ENCODE results near the gene TNFRSF14.

Gene TNFRSF14

DNA sequence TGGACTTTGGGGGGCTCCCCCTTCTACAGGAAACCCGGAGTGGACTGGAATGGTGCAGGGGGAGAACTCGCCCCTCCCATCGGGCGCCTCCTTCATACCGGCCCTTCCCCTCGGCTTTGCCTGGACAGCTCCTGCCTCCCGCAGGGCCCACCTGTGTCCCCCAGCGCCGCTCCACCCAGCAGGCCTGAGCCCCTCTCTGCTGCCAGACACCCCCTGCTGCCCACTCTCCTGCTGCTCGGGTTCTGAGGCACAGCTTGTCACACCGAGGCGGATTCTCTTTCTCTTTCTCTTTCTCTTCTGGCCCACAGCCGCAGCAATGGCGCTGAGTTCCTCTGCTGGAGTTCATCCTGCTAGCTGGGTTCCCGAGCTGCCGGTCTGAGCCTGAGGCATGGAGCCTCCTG is at the start of gene TNFRSF14:
TSS of gene TNFRSF14 (plus strand) at position 95 of the 401 bp plus-strand sequence. CDS start at position 389, 294 bp downstream.
- peak; percentile 49 for DNase-seq (ENCODE audit: low spot score)

DNA sequence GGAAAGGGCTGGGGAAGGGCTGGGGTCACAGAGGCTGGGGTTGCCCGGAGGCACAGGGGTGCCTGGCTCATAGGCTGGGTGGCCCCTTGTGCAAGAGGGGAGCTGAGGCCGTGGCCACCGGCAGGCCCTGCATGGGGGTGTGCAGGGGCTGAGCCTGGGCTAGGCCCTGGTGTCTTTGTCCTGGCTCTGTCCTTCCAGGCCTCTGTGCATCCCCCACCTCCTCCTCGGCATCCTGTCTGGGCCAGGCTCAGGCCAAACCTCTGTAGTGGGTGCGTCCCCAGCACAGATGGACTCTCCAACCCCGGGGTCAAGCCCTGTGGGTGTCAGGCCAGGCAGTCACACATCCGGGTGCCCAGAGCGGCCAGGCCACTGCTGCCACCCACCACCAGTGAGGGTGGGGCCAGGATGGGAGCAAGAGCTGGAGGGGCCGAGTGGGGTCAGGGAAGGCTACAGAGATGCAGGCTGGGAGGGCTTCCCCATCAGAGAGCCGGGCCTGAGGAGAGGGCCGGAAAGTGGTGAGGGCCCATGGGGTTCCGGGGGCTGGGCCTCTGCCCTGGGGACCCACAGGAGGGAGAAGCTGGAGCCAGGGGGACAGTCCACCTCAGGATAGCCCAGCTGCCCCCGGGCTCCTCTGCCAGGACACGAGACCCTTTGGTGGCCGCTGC is 49.1 kb upstream of the TNFRSF14 start:
- DNase-seq (ENCODE audit: low spot score), result no peak

DNA sequence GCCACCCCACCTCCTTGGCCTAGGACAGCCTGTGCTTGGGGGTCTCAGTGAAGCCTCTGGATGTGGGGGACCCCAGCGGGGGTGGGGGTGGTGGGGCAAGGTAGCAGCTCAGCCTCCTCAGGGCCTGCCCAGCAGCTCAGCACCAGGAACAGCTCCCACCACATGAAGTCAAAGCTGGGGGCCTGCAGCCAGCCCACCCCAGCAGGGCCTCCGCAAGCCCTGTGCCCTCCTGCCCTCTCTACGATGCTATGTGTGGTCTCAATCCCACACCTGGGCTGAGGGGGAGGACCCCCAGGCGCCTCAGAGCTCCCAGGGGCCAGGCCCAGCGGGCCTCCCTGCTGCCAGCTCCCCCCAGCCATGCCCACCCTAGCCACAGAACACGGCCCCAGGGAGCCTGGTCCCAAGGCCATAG is 48.4 kb upstream of the TNFRSF14 start:
- no peak for DNase-seq (ENCODE audit: low spot score)

DNA sequence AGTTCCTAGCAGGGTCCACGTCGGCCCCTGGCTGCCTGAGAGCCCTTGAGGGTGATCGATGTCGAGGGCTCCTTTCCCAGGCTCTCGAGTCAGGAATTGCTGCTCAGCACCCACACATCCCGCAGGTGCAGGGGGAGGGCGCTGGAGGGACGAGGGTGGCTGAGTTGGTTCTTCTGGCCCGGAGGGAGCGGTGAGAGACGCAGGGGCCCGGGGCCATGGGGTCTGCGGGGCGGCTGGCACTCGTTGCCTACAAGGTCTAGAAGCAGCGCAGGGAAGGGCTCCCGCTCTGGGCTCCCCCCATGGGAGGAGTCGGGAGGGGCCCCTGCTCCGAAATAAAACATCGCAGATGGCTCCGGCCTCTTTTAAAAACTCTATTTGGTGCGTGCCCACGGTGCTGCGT is 48.0 kb upstream of the TNFRSF14 start:
- DNase-seq (ENCODE audit: low spot score), result no peak

DNA sequence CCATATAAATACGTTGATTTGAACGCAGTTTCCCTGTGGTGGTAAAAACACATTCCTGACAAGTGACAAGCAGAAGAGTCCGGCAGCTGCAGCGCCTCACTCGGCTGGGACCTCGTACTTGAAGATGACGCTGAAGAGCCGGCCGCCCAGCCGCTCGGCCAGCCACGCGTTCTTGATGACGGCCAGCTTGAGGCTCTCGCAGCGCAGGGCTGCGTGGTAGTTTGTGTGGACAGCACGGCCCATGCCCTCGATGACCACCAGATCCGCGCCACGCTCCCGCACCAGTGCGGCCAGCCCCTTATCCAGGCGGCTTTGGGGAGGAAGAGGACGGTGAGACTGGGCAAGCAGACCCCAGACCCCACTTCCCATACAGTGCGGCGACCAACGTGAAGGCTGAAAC is 47.4 kb upstream of the TNFRSF14 start:
- no peak for DNase-seq (ENCODE audit: low spot score)

DNA sequence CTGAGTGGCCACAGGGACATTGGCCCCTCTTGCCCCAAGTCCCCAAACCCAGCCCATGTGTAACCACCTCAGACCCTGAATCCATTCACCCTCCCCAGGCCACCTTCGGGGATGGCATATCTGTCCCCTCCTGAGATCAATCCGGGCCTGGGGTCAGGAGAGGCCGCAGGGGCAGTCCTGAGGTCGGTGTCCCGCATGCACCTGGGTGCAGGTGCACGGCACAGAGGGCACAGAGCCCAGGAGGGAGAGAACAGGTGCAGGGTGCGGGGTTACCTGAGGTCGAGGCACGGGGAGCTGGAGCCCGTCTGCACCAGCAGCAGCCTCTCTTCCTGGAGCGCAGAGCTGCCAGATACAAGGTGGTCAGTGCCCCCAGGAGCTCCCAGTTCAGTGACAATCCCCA is 46.6 kb upstream of the TNFRSF14 start:
- no peak for DNase-seq (ENCODE audit: low spot score)

DNA sequence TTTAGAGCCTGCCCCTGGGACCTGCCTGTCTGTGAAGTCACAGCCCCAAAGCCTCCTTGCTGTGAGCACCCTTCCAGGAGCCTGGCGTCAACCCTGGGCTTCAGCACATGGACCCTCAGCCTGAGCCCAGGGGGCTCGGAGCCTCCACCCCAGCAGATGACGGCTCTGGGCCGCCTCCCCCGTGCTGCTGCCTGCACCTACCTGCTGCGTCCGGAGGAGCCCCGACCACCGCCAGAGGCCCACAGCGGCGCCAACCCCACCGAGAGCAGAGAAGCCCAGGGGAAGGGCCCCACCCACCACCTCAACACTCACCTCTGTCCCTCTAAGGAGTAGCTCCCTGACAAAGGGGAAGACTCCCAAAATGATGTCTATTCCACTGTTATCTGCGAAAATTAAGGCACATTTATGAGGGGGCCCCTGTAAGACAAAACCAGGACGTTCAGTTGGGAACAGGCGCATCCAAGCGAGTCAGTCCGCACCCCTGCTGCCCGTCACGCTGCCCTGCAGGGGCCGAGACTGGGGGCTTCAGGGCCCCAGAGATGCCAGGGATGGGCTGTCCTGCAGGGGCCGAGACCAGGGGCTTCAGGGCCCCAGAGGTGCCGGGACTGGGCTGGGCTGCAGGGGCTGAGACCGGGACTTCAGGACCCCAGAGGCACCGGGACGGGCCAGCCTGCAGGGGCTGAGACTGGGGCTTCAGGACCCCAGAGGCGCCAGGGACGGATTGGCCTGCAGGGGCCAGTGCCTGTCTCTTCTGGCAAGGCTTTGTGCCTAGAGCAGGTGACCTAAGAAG is 45.6 kb upstream of the TNFRSF14 start:
- DNase-seq (ENCODE audit: low spot score), result no peak

DNA sequence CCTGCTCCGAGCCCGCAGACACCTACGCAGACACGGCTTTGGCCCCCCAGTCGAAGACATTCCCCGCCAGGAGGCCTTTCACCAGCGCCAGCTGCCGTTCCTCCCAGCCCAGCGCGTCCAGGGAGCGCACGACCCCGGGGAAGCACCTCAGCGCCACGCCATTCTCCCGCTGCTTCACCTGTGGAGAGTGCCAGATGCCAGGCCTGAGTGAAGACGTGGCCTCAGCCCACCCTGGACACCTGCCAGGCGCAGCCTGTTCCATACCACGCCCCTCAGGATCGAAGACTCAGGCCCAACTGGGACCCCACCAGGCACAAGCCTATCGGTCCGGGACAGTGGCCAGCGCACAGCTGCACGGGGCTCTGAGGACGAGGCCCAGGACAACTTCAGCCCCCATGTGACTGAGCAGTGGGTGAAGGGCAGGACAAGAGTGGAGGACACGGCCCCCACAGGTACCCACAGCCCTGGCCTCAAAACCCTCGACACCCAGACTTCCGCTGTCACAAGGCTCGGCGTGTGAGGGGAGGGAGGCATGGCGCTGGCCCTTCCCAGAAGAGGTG is 43.2 kb upstream of the TNFRSF14 start:
- DNase-seq (ENCODE audit: low spot score), result no peak

DNA sequence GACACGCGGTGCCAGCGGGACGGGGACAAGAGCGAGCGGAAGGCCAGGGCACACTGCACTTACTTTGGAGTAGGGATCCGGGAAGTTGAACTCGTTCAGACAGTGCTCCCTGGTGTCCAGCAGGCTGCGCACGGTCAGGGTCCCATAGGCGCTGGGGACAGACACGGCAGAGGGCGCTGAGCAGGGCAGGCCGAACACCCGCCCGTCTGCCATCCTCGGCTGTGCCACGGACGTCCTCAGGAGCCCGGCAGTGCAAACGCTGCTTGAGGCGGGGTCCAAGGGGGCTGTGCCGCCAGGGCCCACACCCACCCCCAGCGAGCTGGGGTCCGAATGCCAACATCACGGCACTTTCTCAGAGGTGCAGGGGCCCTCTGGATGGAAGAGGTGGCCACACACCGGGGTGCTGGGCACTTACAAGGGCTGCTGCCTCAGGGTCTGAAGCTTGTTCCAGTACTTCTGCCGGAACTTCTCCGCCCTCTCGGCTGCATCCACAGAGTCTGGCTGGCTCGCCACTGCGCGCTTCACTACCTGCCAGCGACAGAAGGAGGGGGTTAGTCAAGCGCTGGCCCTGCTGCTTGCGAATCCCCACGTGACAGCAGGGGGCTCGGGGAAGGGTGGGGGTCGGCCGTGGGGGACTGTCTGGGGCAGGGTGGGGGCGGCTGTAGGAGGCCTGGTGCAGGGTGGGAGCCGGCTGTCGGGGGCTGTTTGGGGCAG is 42.1 kb upstream of the TNFRSF14 start:
- no peak for DNase-seq (ENCODE audit: low spot score)

DNA sequence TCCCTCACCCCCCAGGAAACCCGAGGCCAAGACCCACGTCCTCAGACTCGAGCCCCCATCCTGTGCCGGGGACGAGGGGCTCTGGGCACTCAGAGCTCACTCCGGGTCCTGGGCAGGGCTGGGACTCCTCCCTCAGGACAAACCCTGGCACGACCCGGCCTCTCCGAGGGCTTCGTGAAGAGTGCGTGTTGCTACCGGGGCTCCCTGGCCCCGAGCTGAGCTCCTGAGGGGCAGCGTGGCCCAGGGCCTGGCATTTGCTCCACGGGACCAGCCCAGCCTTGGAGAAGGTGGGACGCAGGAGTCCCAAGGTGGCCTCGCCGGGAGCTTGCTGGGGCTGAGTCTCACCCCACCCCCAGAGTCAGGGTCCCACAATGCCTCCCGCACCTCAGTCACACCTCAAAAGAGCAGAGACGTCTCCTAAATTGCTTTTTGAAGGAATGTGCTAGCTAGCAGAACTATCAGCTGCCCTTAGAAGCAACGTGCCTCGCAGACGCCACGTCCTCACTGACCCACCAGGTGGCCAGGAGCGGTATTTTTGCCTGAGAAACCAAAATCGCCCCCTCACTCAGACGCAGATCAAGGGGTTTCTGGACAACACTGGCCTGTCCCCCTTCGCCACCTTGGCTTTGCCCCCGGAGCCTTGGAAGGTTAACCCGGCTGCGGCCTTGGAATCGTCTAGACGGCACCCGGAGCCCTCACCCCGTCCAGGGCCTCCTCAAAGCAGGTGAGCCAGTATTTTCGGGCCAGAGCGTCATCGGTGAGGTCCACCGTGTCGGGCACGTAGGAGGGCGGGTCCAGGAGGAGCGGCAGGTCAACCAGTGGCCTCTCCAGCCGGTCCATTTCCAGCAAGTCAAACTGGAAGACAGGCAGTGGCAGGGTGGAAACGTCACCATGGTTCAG is 41.1 kb upstream of the TNFRSF14 start:
- no peak for DNase-seq (ENCODE audit: low spot score)

DNA sequence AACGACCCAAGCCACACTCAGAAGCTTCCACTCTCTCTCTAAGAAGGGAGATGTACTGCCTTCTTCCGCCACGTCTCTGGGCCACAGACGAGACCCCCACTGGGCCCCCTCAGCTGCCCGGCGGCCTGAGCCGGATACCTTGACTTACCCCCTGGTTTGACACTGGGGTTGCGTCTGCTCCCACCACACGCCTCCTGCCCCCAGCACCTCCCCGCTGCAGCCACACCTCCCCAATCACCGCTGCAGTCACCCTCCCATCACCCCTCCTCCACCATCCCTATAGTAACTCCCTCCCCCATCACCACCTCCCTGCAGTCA is 40.4 kb upstream of the TNFRSF14 start:
- DNase-seq (ENCODE audit: low spot score), result no peak

DNA sequence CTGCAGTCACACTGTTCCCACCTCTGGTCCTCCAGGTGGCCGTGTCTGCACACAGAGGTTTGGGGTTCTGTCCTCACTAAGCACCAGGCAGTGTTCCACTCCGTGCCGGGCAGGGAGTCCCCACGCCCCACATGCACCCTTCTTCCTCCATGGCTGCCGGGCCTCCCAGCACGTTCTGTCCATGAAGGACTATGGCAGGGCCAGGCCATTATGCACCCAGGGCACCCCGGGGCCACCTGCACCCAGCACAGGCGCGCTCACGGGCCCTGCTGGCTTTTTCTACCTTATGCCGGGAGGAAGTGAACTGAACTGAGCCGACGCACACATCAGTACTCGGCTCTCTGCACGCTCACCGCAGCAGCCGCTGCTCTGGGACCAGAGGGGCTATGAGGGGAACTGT is 40.0 kb upstream of the TNFRSF14 start:
- no peak for DNase-seq (ENCODE audit: low spot score)

DNA sequence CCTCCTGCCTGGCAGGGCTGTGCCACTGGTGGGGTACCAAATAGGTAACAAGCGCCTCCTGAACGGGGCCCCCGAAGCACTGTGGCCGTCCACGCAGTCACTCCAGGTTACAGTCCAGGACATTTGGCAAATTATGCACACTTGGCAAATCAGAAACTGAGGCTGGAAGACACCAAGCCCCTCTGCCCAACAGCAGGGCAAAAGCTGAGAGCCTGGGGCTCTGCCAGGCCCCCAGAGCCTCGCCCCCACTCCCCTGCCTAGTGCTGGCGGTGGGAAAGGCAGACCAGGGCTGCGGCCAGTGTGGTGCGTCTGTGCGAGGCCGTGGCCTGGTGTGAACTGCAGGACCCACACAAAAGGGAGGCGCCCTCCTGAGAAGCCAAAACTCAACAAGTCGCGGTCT is 39.2 kb upstream of the TNFRSF14 start:
- DNase-seq (ENCODE audit: low spot score), result no peak

DNA sequence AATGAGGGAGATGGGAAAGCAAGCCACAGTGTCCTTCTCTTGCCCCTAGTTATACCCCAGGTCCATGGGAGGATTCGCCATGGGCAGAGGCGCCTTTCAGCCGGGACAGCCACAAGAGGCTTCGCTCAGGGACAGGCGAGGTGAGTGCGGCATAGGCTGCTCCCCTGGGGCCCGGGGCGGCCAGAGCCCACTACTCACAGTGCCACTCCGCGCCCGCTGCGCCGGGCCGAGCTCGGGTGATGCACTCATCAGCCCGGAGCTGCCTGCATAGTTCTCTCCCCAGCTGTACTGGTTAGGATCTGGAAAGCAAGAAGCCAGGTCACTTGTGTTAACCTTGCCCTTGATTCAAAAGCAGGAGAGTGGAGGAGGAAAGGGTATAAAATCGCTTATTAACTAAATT is 38.2 kb upstream of the TNFRSF14 start:
- no peak for DNase-seq (ENCODE audit: low spot score)

DNA sequence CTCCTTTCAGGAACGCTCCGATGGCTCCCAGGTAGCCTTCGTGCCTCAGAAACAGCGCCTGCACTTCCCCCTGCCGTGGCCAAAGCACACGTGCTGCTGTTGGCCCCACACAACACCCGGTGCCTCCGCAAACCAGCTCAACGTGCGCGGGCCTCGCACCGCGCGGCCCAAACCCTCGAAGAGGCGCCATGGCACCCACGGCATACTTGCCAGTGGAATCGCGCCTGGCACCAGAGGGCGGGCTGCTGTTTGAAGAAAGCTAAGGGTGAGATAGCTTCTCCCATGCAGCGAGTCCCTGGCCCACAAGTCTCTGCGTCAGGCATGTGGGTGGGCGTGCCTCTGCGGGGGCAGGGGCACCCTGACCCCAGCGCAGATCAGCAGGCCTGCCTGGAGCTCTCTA is 37.6 kb upstream of the TNFRSF14 start:
- no peak for DNase-seq (ENCODE audit: low spot score)

DNA sequence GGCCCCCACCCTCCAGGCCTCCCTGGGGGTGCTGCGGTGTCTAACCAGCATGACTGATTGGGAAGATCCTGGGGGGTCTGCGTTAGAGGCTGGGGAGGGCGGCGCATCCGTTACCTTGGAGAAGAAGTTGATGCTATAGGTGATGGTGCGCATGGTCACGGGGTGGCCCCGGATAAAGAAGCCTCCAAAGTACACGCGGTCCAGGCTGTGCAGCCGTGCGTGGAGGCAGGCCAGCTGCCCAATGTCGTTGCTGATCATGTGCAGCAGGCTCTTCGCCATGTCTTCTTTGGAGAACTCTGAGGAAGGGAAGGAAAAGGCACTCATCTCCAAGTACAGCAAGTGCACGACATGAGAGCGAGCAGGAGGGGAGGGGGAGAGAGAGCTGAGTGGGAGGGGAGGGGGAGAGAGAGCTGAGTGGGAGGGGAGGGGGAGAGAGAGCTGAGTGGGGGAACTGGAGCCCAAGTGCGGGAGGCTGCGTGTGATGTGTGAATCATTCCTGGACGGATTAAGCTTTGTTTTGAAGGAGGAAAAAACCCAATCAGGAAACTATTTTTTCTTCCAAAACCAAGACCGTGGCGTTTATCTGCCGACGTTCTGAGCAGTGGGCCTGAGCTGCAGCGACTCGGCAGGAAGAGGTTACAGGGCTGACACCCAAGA is 37.0 kb upstream of the TNFRSF14 start:
- DNase-seq (ENCODE audit: low spot score), result no peak

DNA sequence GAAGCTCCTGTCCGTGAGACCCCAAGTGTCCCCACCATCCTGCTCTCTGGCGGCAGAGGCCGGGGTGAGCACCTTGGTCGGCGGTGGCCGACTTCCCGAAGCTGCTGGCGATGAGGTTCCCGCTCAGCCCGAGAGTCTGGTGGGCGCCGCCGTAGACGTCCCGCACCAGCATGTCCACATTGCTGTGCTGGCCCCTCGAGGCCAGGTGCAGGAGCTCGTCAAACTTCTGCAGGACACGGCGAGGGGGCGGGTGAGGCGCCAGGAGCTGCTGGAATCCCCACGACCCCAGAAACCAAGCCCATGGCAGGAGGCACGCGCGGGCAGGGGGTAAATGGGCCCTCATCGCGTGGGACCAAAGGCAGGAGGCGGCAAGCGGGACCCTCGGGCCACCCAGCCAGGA is 36.4 kb upstream of the TNFRSF14 start:
- no peak for DNase-seq (ENCODE audit: low spot score)

DNA sequence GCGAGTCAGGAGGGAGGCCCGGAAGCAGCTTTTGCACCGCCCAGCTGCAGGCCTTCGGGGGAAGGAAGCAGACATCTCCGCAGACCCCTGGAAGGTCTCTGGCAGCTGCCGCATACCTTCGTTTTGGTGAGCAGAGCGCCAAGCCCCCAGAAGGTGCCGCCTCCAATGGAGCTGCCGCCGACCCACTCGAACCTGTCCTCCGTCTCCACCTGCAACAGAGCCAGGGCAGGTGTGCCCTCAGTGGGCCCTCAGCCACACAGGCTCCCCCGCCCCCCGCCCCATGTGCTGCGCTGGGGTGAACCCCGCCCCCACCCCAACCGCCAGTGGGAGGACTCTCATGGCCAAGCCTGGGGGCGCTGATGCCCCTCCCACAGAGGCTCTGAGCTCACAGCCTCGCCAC is 36.0 kb upstream of the TNFRSF14 start:
- no peak for DNase-seq (ENCODE audit: low spot score)

DNA sequence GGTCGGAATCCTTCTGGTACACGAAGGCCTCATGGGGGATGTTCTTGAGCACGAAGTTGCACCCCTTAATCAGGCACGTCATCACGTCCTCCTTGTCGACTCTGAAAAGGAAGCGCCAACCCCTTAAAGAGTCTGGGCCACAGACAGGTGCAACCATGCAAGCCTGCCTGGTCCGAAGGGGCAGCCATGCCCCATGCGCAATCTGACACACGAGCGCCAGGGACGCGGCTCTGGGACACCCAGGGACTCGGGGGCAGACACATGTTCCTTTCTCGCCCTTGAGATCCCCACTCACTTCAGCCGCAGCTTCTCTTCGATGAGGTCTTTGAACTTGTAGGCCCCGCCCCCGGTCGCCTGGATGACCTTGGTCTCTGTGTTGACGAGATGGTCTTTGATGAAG is 35.4 kb upstream of the TNFRSF14 start:
- DNase-seq (ENCODE audit: low spot score), result no peak

DNA sequence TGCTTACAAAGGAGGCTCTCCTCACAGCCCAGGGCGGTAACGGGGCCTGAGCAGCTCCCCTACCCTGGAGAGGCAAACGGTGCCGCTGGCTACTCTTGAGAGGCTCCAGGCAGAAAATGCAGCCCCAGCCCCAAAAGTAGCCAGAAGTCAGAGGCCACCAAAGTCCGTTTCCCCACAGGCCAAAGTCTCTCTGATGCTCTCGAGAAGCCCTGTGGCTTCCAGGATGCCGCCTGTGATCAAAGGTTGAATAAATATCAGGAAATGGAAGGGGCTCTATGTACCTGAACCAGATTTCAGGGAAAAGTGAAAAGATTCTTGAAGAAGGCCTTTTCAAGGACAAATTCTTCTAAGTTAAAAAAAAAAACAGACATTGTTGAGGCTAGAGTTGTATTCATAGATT is 33.9 kb upstream of the TNFRSF14 start:
- no peak for DNase-seq (ENCODE audit: low spot score)

DNA sequence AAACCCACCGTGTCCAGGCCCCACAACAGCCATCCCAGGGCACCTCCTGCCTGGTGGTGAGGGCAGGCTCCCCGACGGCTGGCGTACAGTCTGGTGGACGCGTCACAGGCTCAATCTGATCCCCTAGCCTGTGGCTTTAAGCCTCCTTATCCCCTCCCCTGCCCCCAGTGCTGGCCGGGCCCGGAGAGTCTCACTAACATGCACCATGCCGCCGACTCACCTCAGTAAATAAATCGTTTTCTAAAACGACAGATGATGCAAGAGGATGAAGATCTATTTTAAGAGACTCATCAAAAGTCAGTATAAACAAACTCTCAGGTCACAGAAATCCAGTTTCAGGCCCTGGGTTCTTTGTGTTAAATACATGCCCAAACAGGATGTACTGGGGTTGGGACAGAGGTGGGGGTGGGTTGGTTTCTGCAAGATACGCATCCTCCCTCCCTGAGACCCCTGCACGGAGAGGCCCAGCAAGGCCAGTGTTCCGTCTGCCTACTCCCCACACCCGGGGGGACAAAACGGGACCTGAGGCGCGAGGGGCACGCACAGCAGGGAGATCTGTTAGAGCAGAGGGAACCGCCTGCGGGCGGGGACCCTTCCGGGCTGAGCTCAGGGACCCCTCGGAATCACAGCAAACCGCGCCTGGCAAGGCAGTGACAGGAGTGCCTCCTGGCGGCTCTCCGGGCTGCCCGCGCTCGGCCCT is 32.8 kb upstream of the TNFRSF14 start:
- DNase-seq (ENCODE audit: low spot score), result no peak
